ELF-1 (cell line): ENCODE data around the gene PHTF2.
"Not testable (repeated sequence)": the region's sequence is repeated elsewhere in the genome, so short reads cannot be mapped to it uniquely, and the experiment has no call there.

Experiments used
- DNase-seq: peaks from one replicate; pipeline ENCODE4 v3.0.0-alpha.2; 2016; ENCODE audit warnings: low read depth, low spot score

PHTF2 gene

DNA sequence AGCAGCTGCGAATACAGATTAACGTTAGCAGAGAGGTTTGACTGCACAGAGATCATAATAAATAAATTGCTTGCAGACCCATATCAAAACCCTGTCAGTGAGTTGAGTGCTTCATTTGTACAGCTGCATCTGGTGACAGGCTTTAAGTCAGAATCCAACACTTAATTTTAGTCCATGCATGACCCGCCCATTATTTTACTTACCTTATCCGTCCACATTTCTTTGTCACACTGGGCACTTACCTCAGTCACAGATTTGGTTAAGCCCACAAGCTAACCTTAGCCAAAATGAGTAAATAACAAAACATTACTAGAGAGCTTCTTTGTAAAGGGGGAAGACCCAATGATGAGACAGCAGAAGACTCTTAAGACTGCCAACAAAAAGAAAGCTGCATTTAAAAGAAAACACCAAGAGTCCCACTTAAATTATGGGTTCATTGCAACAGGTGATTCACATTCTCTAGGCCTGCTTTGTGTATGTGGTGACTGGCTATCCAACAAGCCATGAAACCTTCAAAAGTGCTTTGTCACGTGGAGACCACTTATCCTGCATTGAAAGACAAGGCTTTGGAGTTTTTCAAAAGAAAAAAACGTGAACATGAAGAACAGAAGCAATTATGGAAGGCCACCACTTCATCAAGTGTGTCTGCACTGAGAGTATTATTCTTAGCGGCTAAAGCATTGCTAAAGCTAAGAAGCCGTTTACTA lies 32.2 kb downstream of the PHTF2 start:
- no peak for DNase-seq

DNA sequence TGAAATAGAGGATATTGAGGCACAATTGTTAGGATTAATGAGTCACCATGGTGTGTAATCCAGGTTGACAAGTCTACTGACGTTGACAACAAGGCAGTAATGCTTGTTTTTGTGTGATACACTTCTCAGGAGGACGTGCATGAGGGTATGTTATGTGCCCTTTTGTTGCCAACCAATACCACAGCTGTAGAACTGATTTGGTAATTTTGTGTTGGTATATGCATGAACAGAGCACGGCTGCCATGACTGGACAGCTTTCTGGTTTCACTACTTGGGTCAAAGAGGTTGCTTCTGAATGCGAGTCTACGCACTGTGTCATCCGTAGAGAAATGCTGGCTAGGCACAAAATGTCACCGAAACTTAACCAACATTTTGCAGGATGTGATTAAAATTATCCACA lies 32.9 kb downstream of the PHTF2 start:
- no peak for DNase-seq

GRCh38 chr7:77831953-77832352 lies 33.4 kb downstream of the PHTF2 start:
- no peak for DNase-seq

DNA sequence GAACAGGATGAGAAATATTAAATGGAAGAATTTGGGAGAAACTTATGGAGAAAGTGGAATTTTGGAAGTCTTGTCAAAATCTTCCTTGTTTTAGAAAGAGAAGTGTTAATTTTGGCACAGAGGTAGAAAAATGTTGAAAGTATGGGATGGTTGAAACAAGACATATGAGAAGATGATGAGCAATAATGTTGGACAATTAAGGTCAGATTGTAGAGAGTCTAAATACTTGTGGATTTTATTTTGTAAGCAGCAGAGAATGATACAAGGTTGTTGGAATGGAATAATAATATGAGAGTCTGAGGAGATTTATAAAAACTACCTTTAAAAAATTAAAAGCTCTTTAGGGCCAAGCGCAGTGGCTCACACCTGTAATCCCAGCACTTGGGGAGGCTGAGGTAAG lies 34.6 kb downstream of the PHTF2 start:
- DNase-seq: no peak

DNA sequence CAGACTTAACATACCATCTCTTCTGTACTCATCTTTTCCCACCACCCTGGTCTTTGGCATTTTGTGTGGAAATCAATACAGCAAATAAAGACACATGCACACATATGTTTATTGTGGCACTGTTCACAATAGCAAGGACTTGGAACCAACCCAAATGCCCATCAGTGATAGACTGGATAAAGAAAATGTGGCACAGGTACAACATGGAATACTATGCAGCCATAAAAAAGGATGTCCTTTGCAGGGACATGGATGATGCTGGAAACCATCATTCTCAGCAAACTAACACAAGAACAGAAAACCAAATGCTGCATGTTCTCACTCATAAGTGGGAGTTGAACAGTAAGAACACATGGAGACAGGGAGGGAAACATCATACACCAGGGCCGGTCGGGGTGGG lies 37.9 kb downstream of the PHTF2 start:
- not testable (repeated sequence) for DNase-seq

DNA sequence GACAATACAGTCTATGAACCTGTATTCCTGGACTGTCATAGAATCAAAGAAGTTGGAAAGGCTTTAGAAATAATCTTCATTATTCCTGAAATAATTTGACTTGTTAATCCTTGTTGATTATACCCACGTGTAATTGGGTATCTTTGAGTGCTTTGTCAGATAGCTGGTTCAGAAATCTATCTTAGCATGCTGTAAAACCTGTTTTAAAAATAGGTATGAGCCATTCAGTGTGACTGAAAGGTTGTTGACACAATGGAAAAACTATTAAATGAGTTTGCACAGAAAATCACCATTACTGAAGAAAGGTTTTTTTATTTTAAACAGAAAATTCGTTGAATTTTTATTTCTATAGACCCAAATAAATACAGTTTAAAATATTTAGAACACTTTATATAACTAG lies 38.7 kb downstream of the PHTF2 start:
- DNase-seq: no peak

DNA sequence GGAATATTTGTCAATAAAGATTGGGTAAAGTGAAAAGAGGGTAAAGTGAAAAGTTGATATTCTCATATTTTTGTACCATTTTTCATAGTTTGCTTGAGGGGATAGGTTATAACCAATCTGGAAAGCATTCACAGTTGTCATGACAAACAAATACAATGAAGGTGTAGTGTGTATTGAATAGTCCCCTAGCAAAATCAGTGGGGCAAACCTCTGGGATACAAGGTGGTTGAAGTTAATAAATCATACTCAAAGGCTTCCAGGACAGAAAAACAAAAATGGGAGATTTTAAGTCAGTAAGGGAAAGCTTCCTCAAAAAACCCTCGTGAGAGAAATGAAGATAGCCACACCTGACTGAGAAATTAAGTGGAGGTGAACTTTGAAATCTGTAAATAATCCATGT lies 39.4 kb downstream of the PHTF2 start:
- no peak for DNase-seq

DNA sequence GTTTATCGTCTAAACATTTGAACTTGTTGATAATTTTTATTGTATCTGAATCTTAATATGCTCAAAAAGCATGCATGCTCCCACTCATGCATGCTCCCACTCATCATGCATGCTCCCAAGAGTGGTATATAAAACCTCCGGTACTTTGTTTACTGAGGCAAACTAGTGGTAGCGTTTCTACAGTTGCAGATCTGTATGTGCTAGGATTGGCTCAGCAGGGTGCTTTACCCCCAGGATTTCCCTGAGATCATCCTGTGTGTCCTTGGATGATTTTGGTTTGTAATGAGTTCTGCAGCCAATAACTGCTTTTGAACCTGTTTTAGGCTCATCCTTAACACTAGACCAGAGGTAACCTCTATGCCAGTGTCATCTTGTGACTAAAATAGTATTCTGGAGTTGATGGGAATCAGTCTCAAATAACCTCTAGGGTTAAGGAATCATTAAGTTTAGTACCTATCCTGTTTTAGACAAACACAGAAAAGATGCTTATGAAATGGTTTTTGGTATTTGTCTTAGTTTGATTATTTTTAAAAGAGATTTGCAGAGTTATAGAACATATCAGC lies 40.4 kb downstream of the PHTF2 start:
- DNase-seq: no peak

DNA sequence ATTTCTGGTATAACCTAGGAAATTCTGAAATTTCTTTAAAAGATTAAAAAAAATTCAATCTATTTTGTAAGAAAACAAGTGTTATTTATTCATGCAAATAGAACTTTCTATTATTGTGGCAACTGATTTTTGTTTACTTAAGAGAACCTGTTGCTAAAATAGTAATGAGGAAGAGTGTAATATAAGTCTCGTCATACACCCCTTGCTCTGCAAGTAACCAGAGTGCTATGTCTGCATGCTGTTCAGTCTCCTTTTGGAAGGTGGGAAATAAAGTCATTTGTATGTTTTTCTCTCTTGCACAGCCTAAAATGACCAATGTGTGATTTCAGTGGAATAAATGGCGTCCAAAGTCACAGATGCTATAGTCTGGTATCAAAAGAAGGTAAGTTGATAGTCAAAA lies 41.3 kb downstream of the PHTF2 start:
- no peak for DNase-seq

- DNase-seq: no peak
Measured at GRCh38 chr7:77843194-77843593, 44.6 kb downstream of the PHTF2 start.

DNA sequence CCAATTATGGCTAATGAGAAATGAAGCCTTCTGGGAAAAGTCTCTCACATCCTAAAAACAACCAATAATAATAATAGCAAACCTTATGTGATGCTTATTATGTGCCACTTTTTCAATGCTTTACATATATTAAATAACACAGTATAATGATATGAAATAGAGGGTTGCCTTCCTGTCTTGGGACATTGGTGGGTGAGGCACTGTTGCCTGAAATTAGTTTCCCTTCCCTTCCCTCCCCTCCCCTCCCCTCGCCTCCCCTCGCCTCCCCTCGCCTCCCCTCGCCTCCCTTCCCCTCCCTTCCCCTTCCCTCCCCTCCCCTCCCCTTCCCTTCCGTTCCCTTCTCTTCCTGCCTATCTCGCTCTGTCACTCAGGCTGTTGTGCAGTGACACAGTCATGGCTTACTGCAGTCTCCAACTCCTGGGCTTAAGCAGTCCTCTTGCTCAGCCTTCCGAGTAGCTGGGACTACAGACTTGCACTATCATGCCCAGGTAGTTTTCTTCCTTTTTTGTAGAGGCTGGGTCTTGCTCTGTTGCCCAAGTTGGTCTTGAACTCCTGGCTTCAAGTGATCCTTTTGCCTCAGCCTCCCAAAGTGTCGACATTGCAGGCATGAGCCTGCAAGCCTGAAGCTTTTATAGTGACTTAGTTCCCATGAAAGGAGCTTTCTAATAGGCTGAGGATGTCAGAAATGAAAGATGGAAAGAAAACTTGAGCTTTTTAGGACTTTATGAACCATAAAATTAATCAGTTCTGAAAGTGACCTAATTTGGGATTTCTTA lies 47.9 kb downstream of the PHTF2 start:
- no peak for DNase-seq

- no peak for DNase-seq
Measured at GRCh38 chr7:77855371-77856083, 57.0 kb downstream of the PHTF2 start.

- no peak for DNase-seq
Measured at GRCh38 chr7:77858278-77858677, 59.7 kb downstream of the PHTF2 start.

DNA sequence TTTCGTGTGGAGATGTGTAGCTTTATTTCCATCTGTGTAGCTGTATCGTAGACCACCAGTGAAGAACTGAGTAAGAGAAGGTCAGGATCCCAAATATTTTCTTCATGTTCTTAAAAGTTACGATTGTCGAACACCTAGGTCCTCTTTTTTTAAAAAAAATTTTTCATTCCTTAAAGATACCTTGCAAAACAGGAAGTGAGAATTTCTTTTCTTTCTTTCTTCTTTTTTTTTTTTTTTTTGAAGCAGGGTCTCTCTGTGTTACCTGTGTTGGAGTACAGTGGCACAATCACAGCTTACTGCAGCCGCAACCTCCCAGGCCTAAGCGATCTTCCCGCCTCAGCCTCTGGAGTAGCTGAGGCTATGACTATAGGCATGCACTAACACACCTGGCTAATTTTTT lies 60.8 kb downstream of the PHTF2 start:
- DNase-seq: no peak

DNA sequence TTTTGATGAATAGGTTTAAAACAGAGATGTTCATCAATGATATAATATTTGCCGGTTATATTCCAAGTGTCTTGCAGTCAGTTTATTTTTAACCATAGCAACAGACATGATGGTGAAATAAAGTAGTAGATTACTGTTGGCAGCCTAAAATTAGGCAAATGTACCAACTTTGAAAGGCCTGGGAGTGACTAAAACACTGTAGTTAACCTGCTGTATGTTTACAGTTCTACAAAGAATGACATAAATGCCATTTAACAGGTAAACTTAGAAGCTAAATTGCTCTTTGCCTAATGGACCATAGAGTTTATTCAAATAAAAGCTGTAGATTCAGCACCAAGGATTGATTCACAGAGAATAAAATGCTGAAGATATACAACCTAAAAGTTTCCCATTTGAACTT lies 64.1 kb downstream of the PHTF2 start:
- no peak for DNase-seq

- DNase-seq: no peak
Measured at GRCh38 chr7:77863860-77864259, 65.3 kb downstream of the PHTF2 start.

GRCh38 chr7:77866370-77866769 lies 67.8 kb downstream of the PHTF2 start:
- no peak for DNase-seq

DNA sequence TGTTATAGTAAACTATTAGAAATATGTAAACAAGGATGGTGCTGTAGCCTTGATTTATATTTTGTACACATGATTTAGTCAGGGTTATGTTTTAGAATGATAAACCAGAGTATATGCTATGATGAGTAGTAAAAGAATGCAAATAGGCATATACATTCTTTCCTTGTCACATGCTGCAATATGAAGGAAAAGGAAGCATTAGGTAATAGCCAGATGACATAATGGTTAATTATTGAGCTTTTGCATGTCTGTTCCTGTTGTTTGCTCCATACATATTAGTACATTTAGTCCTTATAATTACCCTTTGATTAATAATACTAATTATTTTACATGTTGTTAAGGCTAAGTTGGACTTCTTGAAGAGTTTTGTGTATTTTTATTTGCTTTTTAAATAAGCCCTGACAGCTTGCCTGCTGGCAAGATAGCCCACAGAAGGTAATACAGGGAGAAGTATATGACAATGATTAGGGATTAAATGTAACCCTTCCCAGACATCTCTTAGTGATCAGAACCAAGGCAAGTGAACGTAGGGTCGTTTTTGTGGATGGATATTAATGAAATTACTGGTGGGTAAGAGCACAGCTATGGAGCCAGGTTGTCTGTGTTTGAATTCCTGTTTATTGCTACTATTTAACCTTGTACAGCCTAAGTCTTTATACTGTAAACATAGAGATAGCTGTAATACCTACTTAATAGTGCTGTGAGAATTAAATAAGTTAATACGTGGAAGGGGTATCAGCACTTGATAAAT lies 68.4 kb downstream of the PHTF2 start:
- DNase-seq: no peak

DNA sequence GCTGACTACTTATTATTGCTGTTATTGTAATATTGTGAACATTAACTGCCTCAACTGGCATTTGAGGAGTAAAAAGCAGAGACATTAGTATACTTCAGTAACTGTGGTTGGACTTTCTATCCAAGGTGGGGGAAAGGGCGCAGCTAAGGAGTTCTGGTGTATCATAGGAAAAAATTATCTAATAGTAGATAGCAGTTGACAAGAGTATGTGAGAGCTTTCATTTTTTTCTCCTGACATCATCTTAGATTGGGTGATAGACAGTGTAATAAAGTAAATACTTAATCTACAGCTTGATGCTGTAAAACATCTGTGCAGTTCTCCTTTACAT lies 68.9 kb downstream of the PHTF2 start:
- DNase-seq: no peak

DNA sequence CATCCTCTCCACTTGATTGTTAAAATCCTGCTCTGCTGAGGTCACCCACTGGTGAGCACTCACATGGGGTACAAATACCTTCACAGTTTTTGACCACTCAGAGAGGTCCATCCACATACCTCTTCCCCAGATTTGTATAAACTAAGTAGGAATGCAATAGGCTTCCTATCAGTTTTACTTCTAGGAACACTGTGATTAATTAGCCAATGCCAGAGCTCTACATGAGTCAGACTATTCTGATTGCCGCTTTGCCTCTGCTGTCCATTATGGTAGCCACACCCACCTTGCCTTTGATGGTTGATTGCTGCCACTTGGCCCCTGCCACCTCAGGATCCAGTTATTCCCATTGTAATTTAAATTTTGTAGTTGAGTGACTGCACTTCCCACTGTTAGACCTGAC lies 73.7 kb downstream of the PHTF2 start:
- DNase-seq: peak; percentile 41

DNA sequence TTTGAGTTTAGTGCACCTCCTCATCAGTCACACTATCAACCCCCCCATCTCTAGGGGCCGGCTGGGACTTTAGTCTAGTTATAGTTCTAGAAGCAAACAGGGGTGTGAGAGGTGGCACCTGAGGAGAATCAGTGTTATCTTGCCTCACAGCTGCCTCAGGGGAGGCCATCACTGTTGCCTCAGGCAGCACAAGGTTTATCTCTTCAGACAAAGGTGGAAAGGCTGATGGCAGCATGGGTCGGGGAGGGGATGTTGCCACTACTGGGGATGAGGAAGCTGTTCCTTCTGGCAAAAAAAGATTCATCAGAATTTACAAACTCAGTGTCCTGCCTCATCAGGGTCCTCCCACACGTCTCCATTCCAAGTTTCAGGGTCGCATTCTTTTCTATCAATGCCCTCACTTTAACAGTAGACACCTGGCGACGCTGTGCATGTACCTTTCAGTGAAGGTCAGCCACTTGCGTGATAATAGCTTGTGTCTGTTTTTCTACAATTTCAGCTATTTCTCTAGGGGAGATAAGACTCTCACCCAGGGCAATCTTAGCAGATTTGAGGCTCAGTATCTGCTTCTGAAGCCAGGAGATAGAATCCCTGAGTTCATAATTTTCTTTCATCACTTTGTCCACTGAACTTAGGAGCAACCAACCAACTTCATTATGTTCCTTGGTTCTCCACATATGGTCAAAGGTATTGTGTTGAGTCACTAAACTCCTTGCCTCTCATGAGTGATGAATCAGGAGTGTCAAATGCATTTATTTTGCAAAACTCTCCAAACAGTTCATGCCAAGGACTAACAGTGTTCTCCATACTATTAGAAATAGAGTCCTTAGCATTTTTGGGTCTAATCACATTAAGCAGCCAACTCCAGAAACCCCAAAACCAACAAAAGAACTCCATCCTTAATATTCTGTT lies 75.1 kb downstream of the PHTF2 start:
- peak; percentile 24 for DNase-seq
